Body of pancreas (tissue), 4 donors: ENCODE results near the gene SNURF. TPM values are rescaled to one million over a fixed set of nuclear protein-coding genes. Genes with fewer than 3 reads are reported as not detected.

ENCODE experiments used
- ATAC-seq: fragments of 150-250 bp; one replicate; pipeline ENCODE4 v1.9.1; 2016
- DNase-seq, 4 donors: peaks; one replicate each; pipeline ENCODE4 v3.0.0-alpha.2; 2019
- H3K27ac ChIP-seq, 4 donors: fragments of 200-600 bp; sonication (generic); 1 replicate in 3 of 4; 2 replicates in 1 of 4; pipeline versions ENCODE4 v1.5.1 to v1.6.1; 2016 to 2019; ENCODE audit warnings: mild to moderate bottlenecking in 1 of 4, mixed read lengths in 1 of 4, moderate library complexity in 1 of 4
- H3K27me3 ChIP-seq, 2 donors: fragments of 200-600 bp; sonication (generic); one replicate each; pipeline ENCODE4 v1.6.0; 2016; ENCODE audit warnings: mild to moderate bottlenecking in 1 of 2
- H3K36me3 ChIP-seq, 2 donors: fragments of 200-600 bp; sonication (generic); replicated peaks in 1 of 2; 2 replicates each; pipeline ENCODE4 v1.5.1; 2016; ENCODE audit warnings: low read depth in 2 of 2; ENCODE audit not compliant: insufficient read depth in 1 of 2
- H3K4me1 ChIP-seq: fragments of 200-600 bp; sonication (generic); one replicate; pipeline ENCODE4 v1.6.0; 2016
- H3K4me3 ChIP-seq, 2 donors: fragments of 200-600 bp; sonication (generic); 1 replicate in 1 of 2; 2 replicates in 1 of 2; pipeline ENCODE4 v1.5.1; 2016 to 2019
- H3K9me3 ChIP-seq, 3 donors: fragments of 200-600 bp; sonication (generic); 1 replicate in 2 of 3; 2 replicates in 1 of 3; pipeline ENCODE4 v1.5.1; 2016
- POLR2A ChIP-seq, 3 donors: fragments of 450-650 bp; IDR thresholded peaks; one replicate each; pipeline ENCODE4 v1.6.1; 2016; ENCODE audit warnings: antibody characterized with exemption in 3 of 3, mild to moderate bottlenecking in 2 of 3
- WGBS, 2 donors: methylation state at CpG; one replicate each; pipeline ENCODE4 v1.1.5; 2017; 5-methylcytosine and 5-hydroxymethylcytosine counted together
- intact Hi-C: fragments of 100-400 bp; cut with DNase I; formaldehyde crosslinking; loops from one replicate; pipeline ENCODE4 v1.15.1; 2023
- total RNA-seq, 2 donors: library from RNA; depleted of rRNA; stranded (reverse); fragments of >200 nt; gene quantifications; one replicate each; pipeline ENCODE4 v1.1.0, GENCODE V29; 2016
- TF ChIP-seq, protein P1 (sequence below), 7 experiments: fragments of 450-650 bp in 4 of 7; fragments of 200-600 bp in 3 of 7; sonication (generic) in 3 of 7; IDR thresholded peaks; one replicate each; pipeline ENCODE4 v1.5.1; 2016 to 2019; ENCODE audit warnings: antibody characterized with exemption in 7 of 7

SNURF gene
- total RNA-seq, 2 donors from 2014 or later = 1.6 to 9.9 TPM

DNA sequence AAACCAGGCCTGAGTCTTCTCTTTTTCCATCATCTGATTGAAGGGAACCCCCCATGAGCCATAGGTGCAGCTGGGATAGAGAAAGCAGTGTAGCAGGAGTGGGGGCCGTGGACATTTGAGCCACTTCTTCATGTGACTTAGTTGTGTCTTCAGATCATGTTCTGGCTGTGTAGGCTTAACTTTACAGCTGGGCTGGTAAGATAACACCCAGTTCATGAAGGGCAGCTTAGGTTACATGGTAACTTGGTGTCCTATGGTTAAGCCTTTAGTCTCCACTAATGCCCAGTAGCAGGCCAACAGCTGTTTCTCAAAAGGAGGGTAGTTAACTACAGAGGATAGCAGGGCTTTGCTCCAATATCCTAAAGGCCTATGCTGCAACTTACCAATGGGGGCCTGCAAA lies 11.4 kb upstream of the SNURF start:
- WGBS, 2 donors = 65 to 73% methylated on average over 1 of the region's 1 CpG
- intact Hi-C loops = no loop called here
- H3K4me3 ChIP-seq = no peak overlapping the region
- H3K36me3 ChIP-seq = no peaks in the 10 kb centered on the region
- H3K9me3 ChIP-seq = no peaks in the 10 kb centered on the region
- no peaks in the 10 kb centered on the region for H3K27me3 ChIP-seq
- no peak for DNase-seq
- H3K27ac ChIP-seq = no peak overlapping the region
- no peaks in the 10 kb centered on the region for H3K4me1 ChIP-seq
- TF ChIP-seq POLR2A (IDR thresholded peaks at IDR 0.05) = no peak
- TF ChIP-seq, protein P1, sequence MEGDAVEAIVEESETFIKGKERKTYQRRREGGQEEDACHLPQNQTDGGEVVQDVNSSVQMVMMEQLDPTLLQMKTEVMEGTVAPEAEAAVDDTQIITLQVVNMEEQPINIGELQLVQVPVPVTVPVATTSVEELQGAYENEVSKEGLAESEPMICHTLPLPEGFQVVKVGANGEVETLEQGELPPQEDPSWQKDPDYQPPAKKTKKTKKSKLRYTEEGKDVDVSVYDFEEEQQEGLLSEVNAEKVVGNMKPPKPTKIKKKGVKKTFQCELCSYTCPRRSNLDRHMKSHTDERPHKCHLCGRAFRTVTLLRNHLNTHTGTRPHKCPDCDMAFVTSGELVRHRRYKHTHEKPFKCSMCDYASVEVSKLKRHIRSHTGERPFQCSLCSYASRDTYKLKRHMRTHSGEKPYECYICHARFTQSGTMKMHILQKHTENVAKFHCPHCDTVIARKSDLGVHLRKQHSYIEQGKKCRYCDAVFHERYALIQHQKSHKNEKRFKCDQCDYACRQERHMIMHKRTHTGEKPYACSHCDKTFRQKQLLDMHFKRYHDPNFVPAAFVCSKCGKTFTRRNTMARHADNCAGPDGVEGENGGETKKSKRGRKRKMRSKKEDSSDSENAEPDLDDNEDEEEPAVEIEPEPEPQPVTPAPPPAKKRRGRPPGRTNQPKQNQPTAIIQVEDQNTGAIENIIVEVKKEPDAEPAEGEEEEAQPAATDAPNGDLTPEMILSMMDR (IDR thresholded peaks at IDR 0.05) = no peak
- no peak for ATAC-seq

DNA sequence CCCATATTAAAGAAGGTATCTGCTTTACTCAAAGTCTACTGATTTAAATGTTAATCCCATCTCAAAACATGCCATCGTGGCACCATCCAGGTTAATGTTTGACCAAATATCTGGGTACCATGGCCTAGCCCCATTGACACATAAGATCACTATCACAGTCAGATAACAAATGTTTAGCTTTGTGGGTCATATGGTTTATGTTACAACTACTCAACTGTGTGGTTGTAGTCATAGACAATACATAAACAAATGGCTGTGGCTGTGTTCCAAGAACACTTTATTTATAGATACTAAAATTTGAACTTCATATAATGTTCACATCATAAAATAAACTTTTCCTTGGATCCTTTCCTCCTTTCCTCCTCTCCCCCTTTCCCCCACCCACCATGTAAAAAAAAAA lies 9.8 kb upstream of the SNURF start:
- no peak overlapping the region for H3K27ac ChIP-seq
- no peak for TF ChIP-seq POLR2A (IDR thresholded peaks at IDR 0.05)
- TF ChIP-seq, protein P1 (IDR thresholded peaks at IDR 0.05) = no peak
- no peaks in the 10 kb centered on the region for H3K27me3 ChIP-seq
- H3K36me3 ChIP-seq = no peaks in the 10 kb centered on the region
- no peaks in the 10 kb centered on the region for H3K9me3 ChIP-seq
- DNase-seq (no peak), ATAC-seq (no peak)
- H3K4me1 ChIP-seq = no peaks in the 10 kb centered on the region
- no peak overlapping the region for H3K4me3 ChIP-seq
- 4 to 29% methylated on average over 1 of the region's 1 CpG for WGBS, 2 donors
- intact Hi-C loops = no loop called here

DNA sequence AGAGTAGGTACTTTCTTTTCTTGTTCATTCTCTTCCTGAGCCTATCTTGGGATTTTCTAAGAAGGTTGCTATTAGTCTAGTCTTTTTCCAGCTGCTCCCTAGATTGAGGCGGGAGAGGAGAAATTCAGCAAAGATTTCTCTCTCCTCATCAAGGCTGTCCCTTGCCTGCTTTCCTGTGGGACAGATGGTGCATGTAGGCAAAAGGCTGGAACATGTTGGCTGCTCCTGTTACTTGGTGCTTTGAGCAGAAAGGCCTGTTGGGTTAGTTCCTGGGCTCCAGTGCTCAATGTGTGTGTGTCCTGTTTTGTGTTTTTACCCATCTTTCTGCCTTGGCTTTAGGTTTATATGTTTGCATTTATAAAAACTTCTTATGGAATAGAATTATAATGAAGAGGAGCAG lies 9.1 kb upstream of the SNURF start:
- no peak overlapping the region for H3K4me3 ChIP-seq
- TF ChIP-seq, protein P1 (IDR thresholded peaks at IDR 0.05) = no peak
- TF ChIP-seq POLR2A (IDR thresholded peaks at IDR 0.05) = no peak
- H3K27me3 ChIP-seq = no peaks in the 10 kb centered on the region
- no peaks in the 10 kb centered on the region for H3K36me3 ChIP-seq
- no peak for DNase-seq
- intact Hi-C loops = no loop called here
- no peaks in the 10 kb centered on the region for H3K4me1 ChIP-seq
- H3K27ac ChIP-seq = no peak overlapping the region
- 50 to 73% methylated on average over 1 of the region's 1 CpG for WGBS, 2 donors
- no peaks in the 10 kb centered on the region for H3K9me3 ChIP-seq
- ATAC-seq = no peak

DNA sequence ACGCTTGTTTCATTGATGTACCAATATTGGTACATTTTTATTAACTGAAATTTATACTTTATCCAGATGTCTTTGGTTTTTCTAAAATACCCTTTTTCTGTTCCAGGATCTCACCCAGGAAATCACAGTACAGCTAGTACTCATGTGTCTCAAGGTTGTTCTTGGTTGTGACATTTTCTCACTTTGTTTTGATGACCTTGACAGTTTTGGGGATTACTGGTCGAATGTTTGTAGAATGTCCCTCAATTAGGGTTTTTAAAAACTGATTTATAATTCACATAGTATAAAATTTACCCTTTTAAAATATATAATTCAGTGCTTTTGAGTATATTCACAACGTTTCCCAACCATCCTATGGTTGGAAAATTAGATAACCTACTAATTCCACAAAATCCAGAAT lies 6.3 kb upstream of the SNURF start:
- Histone ChIP-seq H3K27ac (no peak overlapping the region), H3K9me3 (no peaks in the 10 kb centered on the region), H3K4me1 (no peaks in the 10 kb centered on the region), H3K4me3 (no peak overlapping the region), H3K36me3 (no peaks in the 10 kb centered on the region), H3K27me3 (no peaks in the 10 kb centered on the region)
- WGBS, 2 donors = 49 to 52% methylated on average over 3 of the region's 3 CpGs
- TF ChIP-seq, protein P1 (IDR thresholded peaks at IDR 0.05) = no peak
- TF ChIP-seq POLR2A (IDR thresholded peaks at IDR 0.05) = no peak
- no peak for ATAC-seq
- DNase-seq = no peak
- intact Hi-C loops = no loop called here

DNA sequence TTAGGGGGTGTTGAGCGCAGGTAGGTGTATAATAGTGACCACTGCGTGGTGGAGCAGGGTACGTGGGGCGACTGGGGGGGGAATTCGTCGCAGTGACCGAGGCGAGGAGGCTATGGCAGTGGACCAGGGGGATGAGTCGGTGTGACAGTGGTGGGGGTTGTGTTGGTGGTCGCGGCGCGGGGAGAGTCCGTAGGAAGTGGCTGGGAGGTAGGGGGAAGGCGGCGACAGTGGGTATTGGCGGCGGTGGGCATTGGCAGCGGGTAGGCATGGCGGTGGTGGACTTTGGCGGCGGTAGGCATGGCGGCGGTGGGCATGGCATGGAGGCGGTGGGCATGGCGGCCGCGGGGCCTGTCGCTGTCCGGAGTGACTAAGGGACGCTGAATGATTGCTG lies 739 bp downstream of the SNURF start:
- Histone ChIP-seq H3K36me3 (no peaks in the 10 kb centered on the region), H3K4me1 (peaks cover 6% of the 10 kb centered on the region), H3K27ac (peak overlapping the region; percentile 71 to 93 (median 82)), H3K4me3 (peak overlapping the region; percentile 60 to 71), H3K9me3 (no peaks in the 10 kb centered on the region), H3K27me3 (no peaks in the 10 kb centered on the region)
- intact Hi-C loops = no loop called here
- 42 to 49% methylated on average over 31 of the region's 31 CpGs for WGBS, 2 donors
- DNase-seq (peak; percentile 7 to 18 (median 16)), ATAC-seq (peak; percentile 31)
- TF ChIP-seq POLR2A (IDR thresholded peaks at IDR 0.05) = no peak
- TF ChIP-seq, protein P1 (IDR thresholded peaks at IDR 0.05) = no peak
